CD4-positive, alpha-beta T cell treated with Interleukin-17A for 1 hour (primary cell): ENCODE results near the gene TMC2.
"Not testable (repeated sequence)": the region's sequence is repeated elsewhere in the genome, so short reads cannot be mapped to it uniquely, and the experiment has no call there.

Source experiments
- DNase-seq: peaks from one replicate; pipeline ENCODE4 v3.0.0-alpha.2; 2020

Gene TMC2

DNA sequence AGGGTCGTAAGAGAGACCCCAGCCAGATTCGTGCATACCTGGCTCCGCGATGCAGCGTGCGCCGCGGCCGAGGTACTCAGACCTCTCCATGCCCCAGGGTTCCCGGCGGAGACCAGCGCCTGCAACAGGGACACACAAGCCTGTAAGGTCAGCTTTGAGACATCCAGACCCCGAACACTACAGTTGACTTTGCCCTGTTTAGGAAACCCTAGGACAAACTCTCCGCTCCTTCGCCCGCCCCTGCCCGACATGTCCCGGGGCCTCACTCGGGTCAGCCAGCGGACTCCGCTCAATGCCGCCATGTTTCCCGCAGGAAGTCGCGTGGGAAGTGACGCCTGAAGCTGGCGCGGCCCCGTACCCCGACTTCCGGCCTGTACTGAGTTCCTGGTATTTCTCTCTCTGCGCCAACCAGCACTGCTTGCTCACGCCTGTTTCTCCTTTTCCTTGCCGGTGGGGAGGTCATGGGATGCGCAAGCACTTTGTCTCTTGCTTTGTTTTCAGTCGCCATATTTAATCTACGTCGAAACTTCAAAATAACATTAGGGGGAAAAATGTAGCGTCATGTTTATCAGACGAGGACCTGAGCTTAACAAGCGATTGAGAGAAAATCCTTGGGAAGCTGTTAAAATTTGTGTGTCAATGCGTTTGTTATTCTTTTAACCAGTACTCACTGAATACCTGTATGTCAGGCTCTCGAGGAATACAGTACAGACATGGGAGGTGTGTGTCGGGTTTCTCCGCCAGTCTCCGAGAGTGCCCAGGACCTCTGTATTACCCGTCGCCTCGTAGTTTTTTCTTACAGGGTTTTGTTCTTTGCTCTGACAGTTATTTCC is 127.7 kb downstream of the TMC2 start, which contains the start of gene IDH3B:
Gene IDH3B (minus strand): TSS at position 330 of the 833 bp plus-strand sequence. CDS start 28 bp downstream, at position 302.
- peak; percentile 94 for DNase-seq

DNA sequence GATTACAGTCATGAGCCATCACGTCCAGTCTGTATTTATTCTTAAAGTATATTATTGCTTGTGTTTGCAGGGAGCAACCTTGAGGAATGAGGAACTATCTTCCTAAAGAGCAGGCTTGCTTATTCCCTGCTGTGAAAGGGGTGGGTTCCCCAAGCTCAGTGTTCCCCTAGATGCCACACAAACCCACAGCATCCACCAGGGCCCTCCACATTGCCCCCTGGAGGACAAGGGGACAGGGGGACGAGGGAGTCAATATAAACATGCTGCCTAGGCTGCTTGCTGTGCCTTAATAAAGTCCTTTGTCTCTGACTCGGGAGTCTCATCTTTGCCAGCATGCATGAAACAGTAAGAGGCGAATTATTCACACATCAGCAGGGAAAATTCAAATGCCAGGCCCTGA is 135.6 kb downstream of the TMC2 start:
- no peak for DNase-seq

DNA sequence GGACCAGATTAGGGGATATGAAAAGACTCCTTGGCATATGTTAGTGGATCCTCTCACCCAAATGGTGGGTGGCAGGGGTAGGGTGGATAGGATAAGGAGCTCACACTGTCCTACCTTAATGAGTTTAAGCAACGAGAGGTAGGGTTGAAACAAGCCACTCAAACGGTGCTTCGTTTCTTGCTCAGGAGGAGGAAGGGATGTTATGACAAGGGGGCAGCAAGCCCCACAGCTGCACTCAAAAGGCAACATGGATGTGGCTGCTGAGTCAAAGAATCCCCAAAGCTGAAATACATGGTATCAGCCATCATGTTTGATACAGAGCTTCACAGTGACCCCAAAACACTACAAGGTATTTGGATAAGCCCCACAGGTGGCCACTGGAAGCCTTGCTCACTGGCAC is 136.1 kb downstream of the TMC2 start:
- DNase-seq = no peak

DNA sequence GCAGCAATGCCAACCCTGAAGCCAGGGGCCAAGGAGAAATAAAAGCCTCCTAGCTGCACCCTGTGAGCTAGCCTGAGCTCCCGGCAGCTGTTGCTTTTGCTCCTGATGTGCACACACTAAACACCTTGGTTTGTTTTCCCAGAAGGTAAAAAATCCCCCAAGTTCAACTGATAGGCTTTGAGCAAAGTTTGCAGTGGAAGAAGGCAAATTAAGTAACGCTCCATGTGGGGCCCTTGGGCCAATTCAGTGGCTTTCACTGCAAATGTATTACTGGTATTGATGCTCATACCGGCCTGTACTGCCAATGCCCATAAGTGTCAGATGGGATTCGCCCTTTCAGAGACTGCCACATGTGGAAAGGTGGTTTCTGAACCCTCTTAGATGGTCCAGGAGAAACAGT is 137.1 kb downstream of the TMC2 start:
- no peak for DNase-seq

DNA sequence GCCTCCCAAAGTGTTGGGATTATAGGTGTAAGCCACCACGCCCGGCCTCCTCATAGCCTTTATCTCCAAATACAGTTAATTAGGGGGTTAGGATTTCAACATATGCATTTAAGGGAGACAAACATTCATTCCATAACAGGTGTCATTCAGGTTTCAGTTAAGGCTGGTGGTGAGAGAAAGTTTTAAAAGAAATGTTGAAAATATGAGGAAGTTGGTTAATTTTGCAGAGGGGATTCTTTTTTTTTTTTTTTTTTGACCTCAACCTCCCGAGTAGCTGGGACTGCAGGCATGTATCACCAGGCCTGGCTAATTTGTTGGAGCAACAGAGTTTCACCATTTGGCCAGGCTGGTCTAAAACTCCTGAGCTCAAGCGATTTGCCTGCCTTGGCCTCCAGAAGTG is 143.7 kb downstream of the TMC2 start:
- no peak for DNase-seq

DNA sequence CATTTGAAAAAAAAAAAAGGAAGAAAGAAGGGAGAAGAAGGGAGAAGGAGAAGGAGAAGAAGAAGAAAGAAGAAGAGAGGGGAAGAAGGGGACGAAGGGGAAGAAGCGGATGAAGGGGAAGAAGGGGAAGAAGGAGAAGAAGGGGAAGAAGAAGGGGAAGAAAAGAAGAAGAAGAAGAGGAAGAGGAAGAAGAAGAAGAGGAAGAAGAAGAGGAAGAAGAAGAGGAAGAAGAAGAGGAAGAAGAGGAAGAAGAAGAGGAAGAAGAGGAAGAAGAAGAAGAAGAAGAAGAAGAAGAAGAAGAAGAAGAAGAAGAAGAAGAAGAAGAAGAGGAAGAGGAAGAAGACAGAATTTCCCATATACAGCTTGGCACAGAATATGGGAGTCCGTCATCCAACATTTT is 145.7 kb downstream of the TMC2 start:
- not testable (repeated sequence) for DNase-seq

DNA sequence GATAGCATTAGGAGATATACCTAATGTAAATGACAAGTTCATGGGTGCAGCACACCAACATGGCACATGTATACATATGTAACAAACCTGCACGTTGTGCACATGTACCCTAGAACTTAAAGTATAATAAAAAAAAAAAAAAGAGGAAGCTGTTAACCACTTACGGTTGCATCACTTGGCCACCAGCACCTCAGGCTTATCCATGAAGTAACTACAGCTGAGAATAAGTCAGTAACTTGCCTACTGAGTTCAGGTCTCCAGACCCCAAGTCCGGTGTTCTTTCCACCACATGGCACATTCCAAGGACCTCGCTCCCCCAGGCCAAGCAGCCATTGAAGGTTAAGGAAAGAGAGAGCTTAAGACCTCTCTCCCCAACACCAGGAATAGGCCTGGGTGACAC is 148.4 kb downstream of the TMC2 start:
- DNase-seq = not testable (repeated sequence)

DNA sequence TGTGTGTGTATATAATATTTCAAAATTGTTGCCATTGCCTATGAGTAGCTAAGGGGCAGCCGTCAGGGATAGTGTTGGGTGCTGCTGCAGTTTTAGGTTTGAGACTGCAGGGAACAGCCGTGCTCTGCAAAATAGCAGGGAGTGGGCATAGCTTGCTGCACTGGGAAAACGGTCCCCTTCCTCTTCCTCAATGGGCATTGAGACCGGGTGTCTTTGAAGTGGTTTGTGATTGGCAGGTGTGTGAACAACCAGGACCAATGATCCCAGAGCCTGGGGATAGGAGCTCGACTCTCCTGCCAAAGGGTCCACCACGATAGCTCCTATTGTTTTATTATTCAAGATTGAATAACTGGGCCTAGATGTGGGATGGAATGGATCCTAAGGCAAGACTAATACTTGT is 151.1 kb downstream of the TMC2 start:
- DNase-seq = no peak

DNA sequence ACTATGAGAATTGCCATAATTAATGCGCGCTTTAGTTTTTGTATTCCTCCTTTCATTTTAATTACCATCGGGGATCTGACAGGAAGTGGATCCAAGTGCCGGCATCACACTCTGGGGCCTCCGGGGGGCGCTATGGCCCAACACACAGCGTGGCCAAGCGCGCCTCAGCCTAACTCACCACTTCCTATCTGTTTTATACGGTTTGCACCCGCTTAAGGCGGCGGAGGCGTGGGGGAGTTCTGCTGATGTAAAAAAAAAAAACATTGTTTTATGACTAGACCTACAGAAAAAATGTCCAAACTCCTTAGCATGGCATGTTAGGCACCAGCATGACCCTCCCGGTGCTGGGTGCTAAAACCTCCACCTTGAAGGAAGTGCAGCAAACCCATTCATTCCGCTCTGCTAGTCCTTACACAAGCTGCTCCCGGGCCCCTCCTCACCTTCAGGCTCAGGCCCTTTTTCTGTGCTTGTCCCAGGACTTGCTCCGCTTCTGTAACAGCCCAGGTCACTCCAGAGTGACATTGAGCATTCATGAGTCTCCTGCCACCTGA is 151.7 kb downstream of the TMC2 start:
- DNase-seq = peak; percentile 82

DNA sequence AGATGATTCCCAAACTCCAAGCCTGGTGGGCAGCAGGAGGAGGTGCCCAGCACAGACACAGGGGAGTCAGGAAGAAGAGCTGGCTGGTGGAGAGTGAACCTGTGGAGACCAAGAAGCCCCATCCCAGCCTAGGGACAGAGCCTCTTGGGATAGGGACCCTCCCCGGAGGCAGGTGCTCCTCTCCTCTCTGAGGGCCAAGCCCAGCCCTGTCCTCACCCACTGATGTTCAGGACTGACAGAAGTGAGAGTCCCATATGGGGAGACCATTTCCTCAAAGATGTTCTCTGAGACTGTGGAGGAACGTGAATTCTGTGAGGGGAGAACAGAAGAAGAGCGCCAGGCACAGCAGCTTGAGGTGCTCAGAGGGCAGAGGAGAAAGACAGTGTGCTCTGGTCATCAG is 153.8 kb downstream of the TMC2 start:
- no peak for DNase-seq

DNA sequence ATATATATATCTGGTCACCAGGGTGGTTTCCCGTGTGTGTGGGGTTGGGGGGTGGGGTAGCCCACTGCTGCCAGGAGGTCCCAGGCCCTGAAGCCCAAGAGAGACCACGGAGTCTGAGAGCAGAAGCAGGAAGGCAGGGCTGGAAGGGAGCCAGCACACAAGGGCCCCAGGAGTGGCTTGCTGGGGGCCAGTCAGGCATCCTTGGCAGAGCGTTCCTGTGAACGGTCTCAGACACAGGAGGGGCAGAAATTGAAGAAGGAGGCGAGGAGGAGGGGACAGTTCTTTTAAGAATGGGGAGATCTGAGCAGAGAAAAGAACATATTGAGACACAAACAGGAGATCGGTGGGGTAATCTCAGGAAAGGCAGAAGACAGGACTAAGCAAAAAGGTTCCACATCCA is 154.3 kb downstream of the TMC2 start:
- DNase-seq = no peak

DNA sequence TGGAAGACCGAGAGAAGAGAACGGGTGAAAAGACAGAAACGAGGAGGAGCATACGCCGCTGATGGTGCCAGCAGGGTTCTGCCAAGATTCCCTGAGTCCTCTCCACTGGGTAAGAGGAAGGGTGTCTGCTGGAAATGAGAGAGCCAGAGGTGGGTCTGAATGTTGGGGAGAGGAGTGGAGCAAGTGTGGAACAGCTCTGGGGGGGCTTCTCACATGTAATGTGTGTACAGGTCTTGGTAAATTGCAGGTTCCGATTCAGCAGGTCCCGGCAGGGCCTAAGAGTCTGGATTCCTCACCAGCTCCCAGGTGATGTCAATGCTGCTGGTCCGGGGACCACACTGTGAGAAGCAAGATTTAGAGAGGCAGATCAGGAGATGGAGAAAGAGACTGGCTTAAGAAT is 154.8 kb downstream of the TMC2 start:
- no peak for DNase-seq
